AG09319 (cell line): ENCODE data around the gene MXRA8.
A peak's percentile ranks its signal among the peaks of the same experiment; 100 is the strongest.
"Not testable (repeated sequence)": the region's sequence is repeated elsewhere in the genome, so short reads cannot be mapped to it uniquely, and the experiment has no call there.

ENCODE experiments used
- DNase-seq: peaks from one replicate; pipeline ENCODE4 v3.0.0-alpha.2; 2010; ENCODE audit warnings: low read depth; ENCODE audit errors: extremely low read depth
- CTCF ChIP-seq: IDR thresholded peaks from 2 replicates; pipeline ENCODE4 v1.5.1; 2011; ENCODE audit warnings: low read depth, mild to moderate bottlenecking, inconsistent platforms, low read length, moderate library complexity

MXRA8 gene, protein sequence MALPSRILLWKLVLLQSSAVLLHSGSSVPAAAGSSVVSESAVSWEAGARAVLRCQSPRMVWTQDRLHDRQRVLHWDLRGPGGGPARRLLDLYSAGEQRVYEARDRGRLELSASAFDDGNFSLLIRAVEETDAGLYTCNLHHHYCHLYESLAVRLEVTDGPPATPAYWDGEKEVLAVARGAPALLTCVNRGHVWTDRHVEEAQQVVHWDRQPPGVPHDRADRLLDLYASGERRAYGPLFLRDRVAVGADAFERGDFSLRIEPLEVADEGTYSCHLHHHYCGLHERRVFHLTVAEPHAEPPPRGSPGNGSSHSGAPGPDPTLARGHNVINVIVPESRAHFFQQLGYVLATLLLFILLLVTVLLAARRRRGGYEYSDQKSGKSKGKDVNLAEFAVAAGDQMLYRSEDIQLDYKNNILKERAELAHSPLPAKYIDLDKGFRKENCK

DNA sequence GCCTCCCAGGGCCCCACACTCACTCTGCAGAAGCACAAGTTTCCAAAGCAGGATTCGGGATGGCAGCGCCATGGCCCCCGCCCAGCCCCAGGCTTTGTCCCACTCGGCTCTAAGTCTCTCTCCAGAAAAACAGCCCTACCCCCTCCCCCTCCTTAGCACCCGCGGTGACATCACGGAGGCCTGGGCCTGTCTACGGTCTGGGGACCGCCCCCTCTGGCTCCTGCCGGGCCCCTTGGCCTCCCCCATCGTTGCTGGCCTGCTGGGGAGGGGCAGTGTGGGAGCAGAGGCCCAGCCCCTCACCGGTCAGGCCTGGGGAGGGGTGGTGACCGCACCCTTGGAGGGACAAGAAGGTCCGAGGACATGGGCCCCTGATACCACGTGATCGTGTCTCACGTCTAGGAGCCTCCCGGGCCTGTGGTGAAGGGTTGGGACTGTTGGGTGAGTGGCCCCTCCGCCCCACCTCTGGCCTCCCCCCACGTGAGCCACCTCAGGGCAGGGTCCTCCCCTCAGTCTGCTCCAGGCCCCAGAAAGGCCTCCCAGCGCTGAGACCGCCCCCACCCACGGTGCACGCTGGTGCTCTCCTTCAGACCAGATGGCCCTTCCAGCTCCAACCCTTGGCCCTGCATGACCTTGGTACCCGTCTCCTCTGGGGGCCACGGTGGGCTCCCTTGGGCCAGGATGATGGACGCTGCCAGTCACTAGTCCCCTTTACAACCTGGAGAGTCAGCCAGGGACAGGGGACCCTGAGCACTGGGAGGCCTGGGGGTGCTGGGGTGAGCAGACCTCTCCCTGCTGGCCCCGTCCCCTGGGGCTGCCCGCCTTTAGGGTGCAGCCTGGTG lies at the start of gene MXRA8:
Gene MXRA8 (minus strand): TSS at position 123 of the 839 bp plus-strand sequence. CDS start 51 bp downstream, at position 72.
- no peak for TF ChIP-seq CTCF
- peak; percentile 84 for DNase-seq

GRCh38 chr1:1407636-1408318 lies 49.4 kb upstream of the MXRA8 start:
- no peak for DNase-seq
- TF ChIP-seq CTCF: no peak

DNA sequence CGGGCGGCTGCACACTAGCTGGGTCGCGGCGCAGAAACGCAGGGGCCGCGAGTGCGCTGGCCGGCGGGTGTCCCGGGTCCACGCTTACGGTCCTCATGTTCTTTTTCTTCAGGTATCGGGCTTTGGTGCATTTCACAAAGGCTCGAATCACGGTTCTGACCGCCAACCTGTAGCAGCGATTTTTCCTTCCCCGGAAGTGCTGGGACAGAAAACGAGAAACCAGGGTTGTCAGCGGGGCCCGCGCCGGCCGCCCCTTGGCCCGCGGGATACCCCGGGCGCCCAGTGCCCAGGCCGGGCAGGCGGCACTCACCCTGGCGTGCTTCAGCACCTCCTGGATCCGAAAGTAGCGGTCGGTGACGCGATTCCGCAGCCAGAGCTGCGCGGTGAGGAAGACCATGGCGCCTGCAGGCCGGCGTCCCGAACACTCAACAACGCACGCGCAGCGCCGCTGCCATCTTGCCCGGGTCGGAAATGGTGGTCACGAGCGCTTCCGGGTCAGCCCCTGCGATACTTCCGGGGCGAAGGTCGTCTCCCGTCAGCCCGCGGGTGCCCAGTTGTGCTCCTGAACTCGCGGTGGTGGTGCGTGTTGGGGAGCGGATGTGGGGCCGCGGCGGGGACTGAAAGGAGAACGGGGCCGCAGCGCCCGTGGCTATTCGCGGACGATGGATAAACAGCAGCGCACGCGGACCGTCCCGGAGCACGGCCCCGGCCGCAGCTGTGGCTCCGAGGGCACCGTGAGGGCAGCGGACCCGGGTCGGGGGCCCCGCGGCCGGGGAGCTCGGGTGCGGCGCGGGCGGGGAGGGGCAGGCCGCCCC lies 48.7 kb upstream of the MXRA8 start, which contains the start of gene MRPL20:
Gene MRPL20 (minus strand): TSS at position 473 of the 815 bp plus-strand sequence. CDS start 76 bp downstream, at position 397.
- DNase-seq: peak; percentile 58
- TF ChIP-seq CTCF: no peak

GRCh38 chr1:1406101-1406820 lies 47.9 kb upstream of the MXRA8 start:
- no peak for TF ChIP-seq CTCF
- DNase-seq: no peak

DNA sequence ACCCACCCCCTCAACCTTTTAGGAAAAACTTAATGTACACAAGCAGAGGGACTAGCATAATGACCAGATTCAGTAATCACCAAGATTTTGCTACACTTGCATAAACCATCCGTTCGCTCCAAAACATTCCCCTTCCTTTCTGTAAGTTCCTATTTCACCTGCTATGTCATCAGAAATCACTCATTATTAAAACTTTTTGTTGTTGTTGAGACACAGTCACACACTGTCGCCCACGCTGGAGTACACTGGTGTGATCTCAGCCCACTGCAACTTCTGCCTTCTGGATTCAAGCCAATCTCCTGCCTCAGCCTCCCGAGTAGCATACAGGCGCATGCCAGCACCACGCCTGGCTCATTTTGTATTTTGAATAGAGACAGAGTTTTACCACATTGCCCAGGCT lies 45.3 kb upstream of the MXRA8 start:
- DNase-seq: no peak
- no peak for TF ChIP-seq CTCF

DNA sequence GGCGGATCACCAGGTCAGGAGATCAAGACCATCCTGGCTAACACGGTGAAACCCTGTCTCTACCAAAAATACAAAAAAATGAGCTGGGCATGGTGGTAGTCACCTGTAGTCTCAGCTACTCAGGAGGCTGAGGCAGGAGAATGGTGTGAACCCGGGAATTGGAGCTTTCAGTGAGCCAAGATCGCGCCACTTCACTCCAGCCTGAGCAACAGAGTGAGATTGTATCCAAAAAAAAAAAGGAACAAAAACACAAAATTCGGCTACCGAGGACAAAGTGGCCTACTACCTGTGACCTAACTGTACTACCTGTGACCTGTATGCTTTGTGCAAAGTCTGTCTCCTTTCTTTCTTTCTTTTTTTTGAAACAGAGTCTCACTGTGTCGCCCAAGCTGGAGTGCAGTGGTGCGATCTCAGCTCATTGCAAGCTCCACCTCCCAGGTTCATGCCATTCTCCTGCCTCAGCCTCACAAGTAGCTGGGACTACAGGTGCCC lies 44.6 kb upstream of the MXRA8 start:
- DNase-seq: not testable (repeated sequence)
